ENCODE results near the gene CCSER2. TPM values are rescaled to one million over a fixed set of nuclear protein-coding genes. Genes with fewer than 3 reads are reported as not detected.

CCSER2 gene
- total RNA-seq = 21.0 and 22.3 TPM in 2 replicates

GRCh38 chr10:84328418-84329195 lies at the start of gene CCSER2:
TSS of gene CCSER2 (plus strand) at chr10:84328589. CDS start at chr10:84371053, 42,464 bp downstream.

Other genes starting within 250 kb of the CCSER2 start
- gene GHITM, start 189.1 kb upstream of the CCSER2 start, total RNA-seq = 117 and 124 TPM in 2 replicates
- not detected in 2 replicates for gene GPR15LG, start 154.8 kb upstream of the CCSER2 start, total RNA-seq
- 0.26 and 0.35 TPM in 2 replicates for gene CDHR1, start 134.1 kb upstream of the CCSER2 start, total RNA-seq
- gene LRIT2, start 103.0 kb upstream of the CCSER2 start, total RNA-seq = not detected in 2 replicates
- gene LRIT1, start 87.0 kb upstream of the CCSER2 start, total RNA-seq = not detected in 2 replicates
- not detected in 2 replicates for gene RGR, start 83.5 kb upstream of the CCSER2 start, total RNA-seq